Jurkat, Clone E6-1 (cell line): ENCODE data around the gene PACRG.

Experiments
- DNase-seq: peaks from one replicate; pipeline ENCODE4 v3.0.0-alpha.2; 2011; ENCODE audit warnings: low read depth, low spot score
- H3K4me3 ChIP-seq: 2 replicates; pipeline ENCODE4 v1.5.1; 2011; ENCODE audit warnings: mild to moderate bottlenecking, low read length, control low read depth, moderate library complexity

The PACRG gene

GRCh38 chr6:163231356-163232014 is 503.7 kb downstream of the PACRG start:
- H3K4me3 ChIP-seq, result no peak overlapping the region
- DNase-seq, result no peak

GRCh38 chr6:163232015-163232523 is 504.3 kb downstream of the PACRG start:
- no peak for DNase-seq
- no peak overlapping the region for H3K4me3 ChIP-seq

- no peak overlapping the region for H3K4me3 ChIP-seq
- DNase-seq, result no peak
Measured at GRCh38 chr6:163232649-163233048, 504.9 kb downstream of the PACRG start.

GRCh38 chr6:163237110-163237509 is 509.3 kb downstream of the PACRG start:
- H3K4me3 ChIP-seq, result no peak overlapping the region
- DNase-seq, result no peak

- H3K4me3 ChIP-seq, result no peak overlapping the region
- no peak for DNase-seq
Measured at GRCh38 chr6:163239572-163240340, 512.0 kb downstream of the PACRG start.

GRCh38 chr6:163240556-163240955 is 512.8 kb downstream of the PACRG start:
- no peak for DNase-seq
- H3K4me3 ChIP-seq, result no peak overlapping the region

GRCh38 chr6:163241683-163242082 is 513.9 kb downstream of the PACRG start:
- no peak for DNase-seq
- H3K4me3 ChIP-seq, result no peak overlapping the region

GRCh38 chr6:163243083-163243482 is 515.3 kb downstream of the PACRG start:
- no peak overlapping the region for H3K4me3 ChIP-seq
- no peak for DNase-seq

- no peak for DNase-seq
- no peak overlapping the region for H3K4me3 ChIP-seq
Measured at GRCh38 chr6:163243692-163244589, 516.2 kb downstream of the PACRG start.

GRCh38 chr6:163248051-163248450 is 520.3 kb downstream of the PACRG start:
- H3K4me3 ChIP-seq, result no peak overlapping the region
- DNase-seq, result no peak

GRCh38 chr6:163249651-163250101 is 521.9 kb downstream of the PACRG start:
- no peak for DNase-seq
- H3K4me3 ChIP-seq, result no peak overlapping the region

- no peak overlapping the region for H3K4me3 ChIP-seq
- DNase-seq, result no peak
Measured at GRCh38 chr6:163250116-163250515, 522.3 kb downstream of the PACRG start.

GRCh38 chr6:163252061-163252591 is 524.4 kb downstream of the PACRG start:
- DNase-seq, result peak; percentile 3

GRCh38 chr6:163253556-163254213 is 525.9 kb downstream of the PACRG start:
- DNase-seq, result no peak
- no peak overlapping the region for H3K4me3 ChIP-seq

More at GRCh38 chr6:163252061-163252591, 524.4 kb downstream of the PACRG start:
- no peak overlapping the region for H3K4me3 ChIP-seq

GRCh38 chr6:163254341-163254835 is 526.6 kb downstream of the PACRG start:
- no peak for DNase-seq
- no peak overlapping the region for H3K4me3 ChIP-seq

- DNase-seq, result no peak
- no peak overlapping the region for H3K4me3 ChIP-seq
Measured at GRCh38 chr6:163255265-163255664, 527.5 kb downstream of the PACRG start.

- H3K4me3 ChIP-seq, result no peak overlapping the region
- no peak for DNase-seq
Measured at GRCh38 chr6:163259689-163260088, 531.9 kb downstream of the PACRG start.

GRCh38 chr6:163260111-163260895 is 532.5 kb downstream of the PACRG start:
- DNase-seq, result no peak

More at GRCh38 chr6:163260111-163260895, 532.5 kb downstream of the PACRG start:
- H3K4me3 ChIP-seq, result no peak overlapping the region
